Amniotic epithelial cell (primary cell): Measurements from ENCODE around the gene GAN.

Experiments used
- DNase-seq: peaks from one replicate; pipeline ENCODE4 v3.0.0-alpha.2; 2010; ENCODE audit warnings: low read depth

Gene GAN

GRCh38 chr16:81431554-81432353, 117.0 kb downstream of the GAN start:
- peak; percentile 52 for DNase-seq

- no peak for DNase-seq
Measured at GRCh38 chr16:81432937-81433557, 118.3 kb downstream of the GAN start.

GRCh38 chr16:81435103-81435502, 120.3 kb downstream of the GAN start:
- peak; percentile 34 for DNase-seq

- DNase-seq = no peak
Measured at GRCh38 chr16:81435567-81435966, 120.8 kb downstream of the GAN start.

GRCh38 chr16:81436386-81436785, 121.6 kb downstream of the GAN start:
- no peak for DNase-seq

- no peak for DNase-seq
Measured at GRCh38 chr16:81437865-81438264, 123.1 kb downstream of the GAN start.
